Brain microvascular endothelial cell (primary cell): ENCODE data around the gene CREB3L1.

Experiments used
- DNase-seq: peaks from one replicate; pipeline ENCODE4 v3.0.0-alpha.2; 2020
- H3K27ac ChIP-seq: fragments of 250-450 bp; sonication (Bioruptor Pico); 2 replicates; pipeline ENCODE4 v1.5.1; 2020; ENCODE audit warnings: mild to moderate bottlenecking, moderate library complexity
- H3K27me3 ChIP-seq: fragments of 250-450 bp; sonication (Bioruptor Pico); replicated peaks from 2 replicates; pipeline ENCODE4 v1.5.1; 2020; ENCODE audit warnings: mild to moderate bottlenecking
- H3K36me3 ChIP-seq: fragments of 250-450 bp; sonication (Bioruptor Pico); replicated peaks from 2 replicates; pipeline ENCODE4 v1.5.1; 2020; ENCODE audit warnings: mild to moderate bottlenecking
- H3K4me3 ChIP-seq: 2 replicates; pipeline ENCODE4 v1.5.1; 2011; ENCODE audit warnings: low read depth, mild to moderate bottlenecking, control low read depth, low read length, moderate library complexity
- CTCF ChIP-seq: IDR thresholded peaks from 2 replicates; pipeline ENCODE4 v1.5.1; 2011; ENCODE audit warnings: low read depth, mild to moderate bottlenecking, moderate library complexity, low read length, control low read depth, inconsistent platforms; ENCODE audit errors: missing control alignments
- in situ Hi-C: cut with HindIII; loops from 2 replicates; pipeline ENCODE4 v1.10.0; 2017; ENCODE audit warnings: low sequenced_read_pairs, low pct_ligation_motif_present

CREB3L1 gene

GRCh38 chr11:46277622-46278386 is at the start of gene CREB3L1:
CREB3L1 (plus strand) TSS chr11:46277662; CDS start chr11:46278112, 450 bp downstream.
- TF ChIP-seq CTCF, result no peak
- Histone ChIP-seq H3K36me3 (peaks cover 8% of the 10 kb centered on the region), H3K4me3 (peak within 1 kb of the TSS; percentile 92), H3K27me3 (no peaks in the 10 kb centered on the region), H3K27ac (peak within 1 kb of the TSS; percentile 66)
- DNase-seq, result no peak
- in situ Hi-C loops, result no loop called here

- no peaks in the 10 kb centered on the region for H3K36me3 ChIP-seq
- no peaks in the 10 kb centered on the region for H3K27me3 ChIP-seq
- H3K27ac ChIP-seq, result no peak overlapping the region
- TF ChIP-seq CTCF, result no peak
- H3K4me3 ChIP-seq, result no peak overlapping the region
- DNase-seq, result no peak
- in situ Hi-C loops, result no loop called here
These were observed 48.2 kb upstream of the CREB3L1 start for GRCh38 chr11:46229230-46229629.

GRCh38 chr11:46234311-46234710 is 43.2 kb upstream of the CREB3L1 start:
- no peak overlapping the region for H3K4me3 ChIP-seq
- DNase-seq, result no peak
- in situ Hi-C loops, result no loop called here
- H3K27me3 ChIP-seq, result no peaks in the 10 kb centered on the region
- H3K36me3 ChIP-seq, result no peaks in the 10 kb centered on the region
- no peak overlapping the region for H3K27ac ChIP-seq
- no peak for TF ChIP-seq CTCF

GRCh38 chr11:46235777-46236688 is 41.4 kb upstream of the CREB3L1 start:
- DNase-seq, result no peak
- no peak for TF ChIP-seq CTCF
- Histone ChIP-seq H3K27ac (no peak overlapping the region), H3K27me3 (no peaks in the 10 kb centered on the region), H3K36me3 (no peaks in the 10 kb centered on the region), H3K4me3 (no peak overlapping the region)
- in situ Hi-C loops, result no loop called here

- in situ Hi-C loops, result no loop called here
- Histone ChIP-seq H3K36me3 (no peaks in the 10 kb centered on the region), H3K4me3 (no peak overlapping the region), H3K27ac (no peak overlapping the region), H3K27me3 (no peaks in the 10 kb centered on the region)
- DNase-seq, result no peak
- TF ChIP-seq CTCF, result no peak
These were observed 40.6 kb upstream of the CREB3L1 start for GRCh38 chr11:46236918-46237247.
